C1 segment of cervical spinal cord (tissue), 14 donors: ENCODE results near the gene BTBD6.

Experiments used
- DNase-seq, 14 donors: peaks; one replicate each; lab custom pipeline; 2025; lab: John Stamatoyannopoulos, UW

BTBD6 gene

GRCh38 chr14:105211086-105211757 lies 37.1 kb upstream of the BTBD6 start:
- DNase-seq, result no peak

- no peak for DNase-seq
Measured at GRCh38 chr14:105211758-105212089, 36.6 kb upstream of the BTBD6 start.

- no peak for DNase-seq
Measured at GRCh38 chr14:105212541-105213300, 35.6 kb upstream of the BTBD6 start.

- DNase-seq, result no peak
Measured at GRCh38 chr14:105213361-105213760, 35.0 kb upstream of the BTBD6 start.

- DNase-seq, result no peak
Measured at GRCh38 chr14:105214324-105214915, 33.9 kb upstream of the BTBD6 start.

GRCh38 chr14:105215602-105216001 lies 32.7 kb upstream of the BTBD6 start:
- no peak for DNase-seq

GRCh38 chr14:105216490-105217247 lies 31.7 kb upstream of the BTBD6 start:
- no peak for DNase-seq

GRCh38 chr14:105217774-105218173 lies 30.6 kb upstream of the BTBD6 start:
- no peak for DNase-seq

- DNase-seq, result no peak
Measured at GRCh38 chr14:105218611-105219010, 29.7 kb upstream of the BTBD6 start.

GRCh38 chr14:105219043-105219612 lies 29.2 kb upstream of the BTBD6 start:
- no peak for DNase-seq

GRCh38 chr14:105219753-105220152 lies 28.6 kb upstream of the BTBD6 start:
- no peak for DNase-seq

- DNase-seq, result no peak
Measured at GRCh38 chr14:105220699-105221597, 27.4 kb upstream of the BTBD6 start.

GRCh38 chr14:105221598-105222178 lies 26.6 kb upstream of the BTBD6 start:
- DNase-seq, result no peak

GRCh38 chr14:105223260-105223659 lies 25.1 kb upstream of the BTBD6 start:
- DNase-seq, result no peak

- DNase-seq, result no peak
Measured at GRCh38 chr14:105223770-105224544, 24.4 kb upstream of the BTBD6 start.

- no peak for DNase-seq
Measured at GRCh38 chr14:105224845-105225570, 23.3 kb upstream of the BTBD6 start.

GRCh38 chr14:105226198-105226597 lies 22.1 kb upstream of the BTBD6 start:
- DNase-seq, result no peak

- no peak for DNase-seq
Measured at GRCh38 chr14:105227346-105227745, 21.0 kb upstream of the BTBD6 start.

GRCh38 chr14:105228562-105228961 lies 19.8 kb upstream of the BTBD6 start:
- no peak for DNase-seq
